Measurements from ENCODE around the gene TMEM187. TPM values are rescaled to one million over a fixed set of nuclear protein-coding genes. Genes with fewer than 3 reads are reported as not detected.

The TMEM187 gene
- total RNA-seq, 1 experiment from 2014 or later: 10.0 TPM

GRCh38 chrX:154030715-154031305, 58.3 kb downstream of the TMEM187 start:
- DNase-seq (ENCODE audit: extremely low read depth, low read depth): no peak

- no peak for DNase-seq (ENCODE audit: extremely low read depth, low read depth)
These were observed 59.6 kb downstream of the TMEM187 start for GRCh38 chrX:154032160-154032559.

GRCh38 chrX:154032653-154033052, 60.1 kb downstream of the TMEM187 start:
- DNase-seq (ENCODE audit: extremely low read depth, low read depth): no peak

Small RNA genes lying within 50 kb of the gene (small RNA-seq; reads per million reads assigned to genes)
- 0 to 0.12 reads per million in 2 experiments for gene MIR3202-1

Other genes with a start within 250 kb of the TMEM187 start
- 219 and 225 TPM in 2 replicates for gene BCAP31, start 248.4 kb upstream of the TMEM187 start, total RNA-seq (2014; rRNA removed; shearing (Covaris generic))
- gene ABCD1, start 247.9 kb upstream of the TMEM187 start, total RNA-seq (2014; rRNA removed; shearing (Covaris generic)): 9.2 and 11.2 TPM in 2 replicates
- 3.3 and 4.9 TPM in 2 replicates for gene PLXNB3, start 208.5 kb upstream of the TMEM187 start, total RNA-seq (2014; rRNA removed; shearing (Covaris generic))
- gene SRPK3, start 191.7 kb upstream of the TMEM187 start, total RNA-seq (2014; rRNA removed; shearing (Covaris generic)): 0.12 and 0.17 TPM in 2 replicates
- gene IDH3G, start 178.4 kb upstream of the TMEM187 start, total RNA-seq (2014; rRNA removed; shearing (Covaris generic)): 81.4 and 82.4 TPM in 2 replicates
- 387 and 464 TPM in 2 replicates for gene SSR4, start 178.1 kb upstream of the TMEM187 start, total RNA-seq (2014; rRNA removed; shearing (Covaris generic))
- gene PDZD4, start 142.2 kb upstream of the TMEM187 start, total RNA-seq (2014; rRNA removed; shearing (Covaris generic)): 1.1 and 1.4 TPM in 2 replicates
- gene L1CAM, start 86.6 kb upstream of the TMEM187 start, total RNA-seq (2014; rRNA removed; shearing (Covaris generic)): 27.2 and 29.9 TPM in 2 replicates
- not detected in 2 replicates for gene AVPR2, start 68.1 kb upstream of the TMEM187 start, total RNA-seq (2014; rRNA removed; shearing (Covaris generic))
- gene ARHGAP4, start 46.5 kb upstream of the TMEM187 start, total RNA-seq (2014; rRNA removed; shearing (Covaris generic)): 51.5 and 55.0 TPM in 2 replicates
- 136 and 150 TPM in 2 replicates for gene NAA10, start 37.7 kb upstream of the TMEM187 start, total RNA-seq (2014; rRNA removed; shearing (Covaris generic))
- 0.66 and 0.87 TPM in 2 replicates for gene RENBP, start 28.1 kb upstream of the TMEM187 start, total RNA-seq (2014; rRNA removed; shearing (Covaris generic))
- 28.0 and 30.3 TPM in 2 replicates for gene HCFC1, start 936 bp upstream of the TMEM187 start, total RNA-seq (2014; rRNA removed; shearing (Covaris generic))
- gene IRAK1, start 47.1 kb downstream of the TMEM187 start, total RNA-seq (2014; rRNA removed; shearing (Covaris generic)): 219 and 237 TPM in 2 replicates
- gene MECP2, start 125.0 kb downstream of the TMEM187 start, total RNA-seq (2014; rRNA removed; shearing (Covaris generic)): 33.0 and 38.2 TPM in 2 replicates
- gene OPN1LW, start 171.5 kb downstream of the TMEM187 start, total RNA-seq (2014; rRNA removed; shearing (Covaris generic)): not detected in 2 replicates
- gene OPN1MW, start 209.8 kb downstream of the TMEM187 start, total RNA-seq (2014; rRNA removed; shearing (Covaris generic)): not detected in 2 replicates
- gene OPN1MW2, start 247.0 kb downstream of the TMEM187 start, total RNA-seq (2014; rRNA removed; shearing (Covaris generic)): not detected in 2 replicates

Data from NCI-H460 (cell line).